HG02588 (cell line): ENCODE measurements around the gene ZNG1F.
"Not testable (repeated sequence)": the region's sequence is repeated elsewhere in the genome, so short reads cannot be mapped to it uniquely, and the experiment has no call there.

ENCODE experiments used
- ATAC-seq: cut with Tn5 transposase; IDR thresholded peaks from one replicate; pipeline ENCODE4 v1.9.1; 2021; ENCODE audit warnings: mild to moderate bottlenecking, moderate library complexity; ENCODE audit not compliant: unreplicated experiment

The ZNG1F gene

DNA sequence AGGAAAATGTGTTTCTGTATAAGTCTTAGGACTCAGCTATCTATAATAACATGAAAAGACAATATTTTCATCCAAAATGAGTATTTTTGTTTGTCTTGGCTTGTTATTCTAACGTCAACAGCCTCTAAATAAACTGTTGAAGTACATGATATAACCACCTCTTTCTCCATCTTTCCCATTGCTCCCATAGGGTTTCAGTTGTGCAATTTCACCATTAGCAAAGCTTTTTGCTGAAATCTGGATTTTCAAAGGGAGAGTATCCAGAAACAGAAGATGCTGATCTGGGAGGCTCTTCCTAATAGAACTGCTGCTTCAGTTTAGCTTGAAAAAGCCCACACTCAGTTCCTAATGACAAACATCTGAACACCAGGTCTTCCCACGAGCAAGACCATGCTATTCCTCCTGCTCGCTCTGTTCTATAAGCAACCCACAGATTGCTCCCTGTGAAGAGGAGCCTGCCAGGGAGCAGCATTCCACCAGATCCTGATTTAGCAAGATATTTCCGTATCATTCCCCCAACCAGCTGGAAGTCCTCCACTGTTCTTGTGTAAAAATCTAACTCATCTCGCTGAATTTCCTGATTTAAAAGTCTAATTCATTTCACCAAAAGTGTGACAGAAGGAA, 101.8 kb downstream of the ZNG1F start:
- not testable (repeated sequence) for ATAC-seq

DNA sequence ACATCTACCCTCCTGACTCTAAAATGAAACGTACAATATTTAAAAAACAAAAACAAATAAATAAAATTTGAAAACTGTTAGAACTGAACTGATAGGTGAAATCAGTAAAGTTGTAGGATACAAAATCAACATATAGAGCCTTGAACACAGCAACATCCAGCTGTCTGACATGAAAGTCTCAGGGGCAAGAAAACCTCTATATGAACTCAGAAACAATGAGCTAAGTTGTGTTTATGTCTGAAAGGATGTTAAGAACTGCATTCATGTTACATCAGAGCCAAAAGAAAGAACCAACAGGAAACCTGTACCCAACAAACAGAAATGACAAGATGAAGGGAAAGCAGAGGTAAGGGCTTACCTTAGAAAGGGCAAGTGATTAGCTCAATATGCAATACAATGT, 102.4 kb downstream of the ZNG1F start:
- ATAC-seq: not testable (repeated sequence)

- not testable (repeated sequence) for ATAC-seq
Observed at GRCh38 chr9:41086215-41086614, 102.9 kb downstream of the ZNG1F start.

GRCh38 chr9:41082358-41082757, 106.8 kb downstream of the ZNG1F start:
- ATAC-seq: not testable (repeated sequence)
